HepG2 (cell line): Measurements from ENCODE around the gene NKPD1. TPM values are rescaled to one million over a fixed set of nuclear protein-coding genes. Genes with fewer than 3 reads are reported as not detected.

ENCODE experiments used
- BRD4 ChIP-seq: sonication (generic); formaldehyde crosslinking; IDR thresholded peaks from 2 replicates; pipeline ENCODE4 v1.4.0; 2020; ENCODE audit warnings: missing genetic modification reagents
- HMG20B ChIP-seq: conservative IDR thresholded peaks from 2 replicates; pipeline ENCODE4 v1.6.1; 2016; ENCODE audit warnings: missing genetic modification reagents, missing compliant biosample characterization
- HMGXB3 ChIP-seq: sonication (generic); formaldehyde crosslinking; IDR thresholded peaks from 2 replicates; pipeline ENCODE4 v1.4.0; 2020; ENCODE audit warnings: missing genetic modification reagents, borderline replicate concordance
- NFRKB ChIP-seq: fragments of 450-650 bp; IDR thresholded peaks from 2 replicates; pipeline ENCODE4 v1.6.1; 2017
- NFYC ChIP-seq: IDR thresholded peaks from 2 replicates; pipeline ENCODE4 v1.6.1; 2016; ENCODE audit warnings: missing genetic modification reagents, missing compliant biosample characterization
- NR2C2 ChIP-seq: sonication (generic); formaldehyde crosslinking; IDR thresholded peaks from 2 replicates; pipeline ENCODE4 v1.4.0; 2020; ENCODE audit warnings: missing genetic modification reagents, mild to moderate bottlenecking, moderate library complexity, borderline replicate concordance
- RCOR2 ChIP-seq: IDR thresholded peaks from 2 replicates; pipeline ENCODE4 v1.6.1; 2016; ENCODE audit warnings: missing biosample characterization, missing genetic modification reagents
- RERE ChIP-seq: IDR thresholded peaks from 2 replicates; pipeline ENCODE4 v1.6.1; 2016; ENCODE audit warnings: low read depth, missing genetic modification reagents, missing compliant biosample characterization
- SIX1 ChIP-seq: sonication (generic); formaldehyde crosslinking; IDR thresholded peaks from 2 replicates; pipeline ENCODE4 v1.4.0; 2020; ENCODE audit warnings: missing genetic modification reagents, borderline replicate concordance
- SP140L ChIP-seq: sonication (generic); formaldehyde crosslinking; IDR thresholded peaks from 2 replicates; pipeline ENCODE4 v1.4.0; 2020; ENCODE audit warnings: missing genetic modification reagents, borderline replicate concordance
- SP5 ChIP-seq: IDR thresholded peaks from 2 replicates; pipeline ENCODE4 v1.6.1; 2016; ENCODE audit warnings: low read depth, borderline replicate concordance
- ZBTB1 ChIP-seq: sonication (generic); formaldehyde crosslinking; IDR thresholded peaks from 2 replicates; pipeline ENCODE4 v1.4.0; 2020; ENCODE audit warnings: missing genetic modification reagents, borderline replicate concordance
- ZC3H4 ChIP-seq: sonication (generic); formaldehyde crosslinking; IDR thresholded peaks from 2 replicates; pipeline ENCODE4 v1.4.0; 2020; ENCODE audit warnings: missing genetic modification reagents, borderline replicate concordance
- ZMYM2 ChIP-seq: sonication (generic); formaldehyde crosslinking; IDR thresholded peaks from 2 replicates; pipeline ENCODE4 v1.8.0; 2022; ENCODE audit warnings: mild to moderate bottlenecking, missing genetic modification reagents
- ZNF691 ChIP-seq: sonication (generic); formaldehyde crosslinking; IDR thresholded peaks from 2 replicates; pipeline ENCODE4 v1.4.0; 2020; ENCODE audit warnings: missing genetic modification reagents, low read depth, mild to moderate bottlenecking, borderline replicate concordance
- ZNF770 ChIP-seq: sonication (generic); formaldehyde crosslinking; IDR thresholded peaks from 2 replicates; pipeline ENCODE4 v1.5.0; 2020; ENCODE audit warnings: mild to moderate bottlenecking, missing genetic modification reagents
- polyA plus RNA-seq, 8 experiments: library from polyadenylated mRNA; depleted of rRNA in 3 of 8; stranded (reverse) in 7 of 8; unstranded in 1 of 8; fragments of >200 nt; fragmentation: Illumina TruSeq in 4 of 8; extraction: Trizol in 4 of 8; gene quantifications; 2 replicates each; pipeline versions ENCODE4 v1.2.1 to v1.2.3, GENCODE V29; 2011 to 2016; ENCODE audit warnings: low read depth in 4 of 8, missing spikeins in 1 of 8, mixed read lengths in 1 of 8; ENCODE audit not compliant: insufficient read depth in 1 of 8
- total RNA-seq, 5 experiments: library from RNA; depleted of rRNA; stranded (reverse); fragments of >200 nt; fragmentation: Illumina TruSeq; extraction: Trizol; gene quantifications; 2 replicates each; pipeline ENCODE4 v1.2.3, GENCODE V29; 2016; ENCODE audit warnings: low read depth in 1 of 5

Gene NKPD1
- total and polyA plus RNA-seq, 2 of the 13 experiments (the other 11 are each of a cell fraction or from before 2014, with no cell fraction given): 0.03 TPM; not detected in 1

GRCh38 chr19:45154064-45154827 is 6.5 kb downstream of the NKPD1 start (continued):
- TF ChIP-seq RERE (CRISPR knock-in tag) (0 out of 2 replicates have a peak, but pooled peaks have one; percentile 19), ZMYM2 (peak; percentile 77), HMG20B (peak; percentile 78; the same call in 1 of the 2 replicates), NR2C2 (CRISPR knock-in tag) (peak; percentile 49; the same call in 1 of the 2 replicates), ZNF691 (no peak), SP140L (CRISPR knock-in tag) (no peak), SP5 (CRISPR knock-in tag) (peak; percentile 86), HMGXB3 (no peak), SIX1 (CRISPR knock-in tag) (no peak), NFYC (CRISPR knock-in tag) (peak; percentile 76), ZC3H4 (no peak), RCOR2 (CRISPR knock-in tag) (no peak; the same call in none of the 2 replicates), ZBTB1 (CRISPR knock-in tag) (no peak), ZNF770 (CRISPR knock-in tag) (peak; percentile 93), BRD4 (no peak), NFRKB (no peak)
